Glutamatergic neuron (in vitro differentiated cells): ENCODE results near the gene NR3C2. TPM values are rescaled to one million over a fixed set of nuclear protein-coding genes. Genes with fewer than 3 reads are reported as not detected.
"Not testable (repeated sequence)": the region's sequence is repeated elsewhere in the genome, so short reads cannot be mapped to it uniquely, and the experiment has no call there.

Source experiments
- DNase-seq: peaks from one replicate; pipeline ENCODE4 v3.0.0; 2022
- H3K27ac Mint-ChIP-seq: one replicate; pipeline ENCODE4 v1.8.0; 2020; ENCODE audit warnings: mild to moderate bottlenecking, mixed read lengths, inconsistent platforms; ENCODE audit not compliant: unreplicated experiment
- H3K27me3 Mint-ChIP-seq: one replicate; pipeline ENCODE4 v1.8.0; 2020; ENCODE audit warnings: mild to moderate bottlenecking, moderate library complexity, mixed read lengths, inconsistent platforms; ENCODE audit not compliant: unreplicated experiment
- H3K36me3 Mint-ChIP-seq: one replicate; pipeline ENCODE4 v1.8.0; 2020; ENCODE audit warnings: mild to moderate bottlenecking, mixed read lengths, inconsistent platforms; ENCODE audit not compliant: unreplicated experiment
- H3K4me1 Mint-ChIP-seq: one replicate; pipeline ENCODE4 v1.8.0; 2020; ENCODE audit warnings: mild to moderate bottlenecking, low read depth, mixed read lengths, inconsistent platforms; ENCODE audit not compliant: unreplicated experiment
- H3K4me3 Mint-ChIP-seq: one replicate; pipeline ENCODE4 v1.8.0; 2020; ENCODE audit warnings: mild to moderate bottlenecking, mixed read lengths, inconsistent platforms; ENCODE audit not compliant: unreplicated experiment
- H3K9me3 Mint-ChIP-seq: one replicate; pipeline ENCODE4 v1.8.0; 2020; ENCODE audit warnings: mild to moderate bottlenecking, moderate library complexity, mixed read lengths, inconsistent platforms; ENCODE audit not compliant: unreplicated experiment
- CTCF ChIP-seq: fragments of 200-600 bp; sonication (generic); IDR thresholded peaks from one replicate; pipeline ENCODE4 v1.5.0; 2021; ENCODE audit not compliant: partially characterized antibody, unreplicated experiment
- total RNA-seq: library from RNA; stranded (reverse); fragmentation: NEBNext Ultra II Directional; extraction: Animal tissue kit (Norgen Biotek cat#: 25700); gene quantifications from one replicate; pipeline ENCODE4 v1.2.1, GENCODE V29; 2021; ENCODE audit not compliant: unreplicated experiment

Gene NR3C2
- total RNA-seq, 1 donor from 2014 or later: 0.29 TPM

GRCh38 chr4:148196164-148196563, 246.1 kb downstream of the NR3C2 start:
- H3K36me3 Mint-ChIP-seq: no peaks in the 10 kb centered on the region
- no peak for DNase-seq
- H3K4me1 Mint-ChIP-seq: no peaks in the 10 kb centered on the region
- H3K4me3 Mint-ChIP-seq: no peak overlapping the region
- H3K9me3 Mint-ChIP-seq: no peaks in the 10 kb centered on the region
- no peaks in the 10 kb centered on the region for H3K27me3 Mint-ChIP-seq
- H3K27ac Mint-ChIP-seq: no peak overlapping the region
- no peak for TF ChIP-seq CTCF

- Mint-ChIP-seq H3K9me3 (no peaks in the 10 kb centered on the region), H3K36me3 (no peaks in the 10 kb centered on the region), H3K27ac (no peak overlapping the region), H3K4me1 (no peaks in the 10 kb centered on the region), H3K4me3 (no peak overlapping the region), H3K27me3 (no peaks in the 10 kb centered on the region)
- TF ChIP-seq CTCF: no peak
- DNase-seq: no peak
Measured at GRCh38 chr4:148192526-148192925, 249.7 kb downstream of the NR3C2 start.

GRCh38 chr4:148187454-148188222, 254.6 kb downstream of the NR3C2 start:
- not testable (repeated sequence) for H3K27ac Mint-ChIP-seq, H3K4me3 Mint-ChIP-seq

GRCh38 chr4:148184922-148185321, 257.3 kb downstream of the NR3C2 start:
- H3K4me1 Mint-ChIP-seq: no peaks in the 10 kb centered on the region
- H3K27me3 Mint-ChIP-seq: no peaks in the 10 kb centered on the region
- TF ChIP-seq CTCF: no peak
- no peak overlapping the region for H3K27ac Mint-ChIP-seq
- no peaks in the 10 kb centered on the region for H3K9me3 Mint-ChIP-seq
- no peak overlapping the region for H3K4me3 Mint-ChIP-seq
- no peak for DNase-seq
- no peaks in the 10 kb centered on the region for H3K36me3 Mint-ChIP-seq

More at GRCh38 chr4:148187454-148188222, 254.6 kb downstream of the NR3C2 start:
- H3K4me1 Mint-ChIP-seq, H3K36me3 Mint-ChIP-seq, H3K9me3 Mint-ChIP-seq, H3K27me3 Mint-ChIP-seq, DNase-seq: not testable (repeated sequence)

- Mint-ChIP-seq H3K4me3 (no peak overlapping the region), H3K27me3 (no peaks in the 10 kb centered on the region), H3K9me3 (peaks cover 1% of the 10 kb centered on the region), H3K4me1 (no peaks in the 10 kb centered on the region), H3K36me3 (no peaks in the 10 kb centered on the region), H3K27ac (no peak overlapping the region)
- DNase-seq: no peak
- TF ChIP-seq CTCF: no peak
Measured at GRCh38 chr4:148182230-148182911, 259.8 kb downstream of the NR3C2 start.
